Cardiac muscle cell (in vitro differentiated cells and primary cell): Measurements from ENCODE around the gene GDPD5. TPM values are rescaled to one million over a fixed set of nuclear protein-coding genes. Genes with fewer than 3 reads are reported as not detected.

ENCODE experiments used
- DNase-seq, 2 donors: peaks; one replicate each; pipeline versions ENCODE4 v3.0.0 to v3.0.0-alpha.2; 2010 to 2017; ENCODE audit warnings: low read depth in 1 of 2, low spot score in 1 of 2
- H3K27ac ChIP-seq: fragments of 200-600 bp; sonication (generic); 2 replicates; pipeline ENCODE4 v1.5.1; 2016
- H3K27me3 ChIP-seq: fragments of 200-600 bp; sonication (generic); 2 replicates; pipeline ENCODE4 v1.6.0; 2016; ENCODE audit warnings: control low read depth
- H3K36me3 ChIP-seq: fragments of 200-600 bp; sonication (generic); 2 replicates; pipeline ENCODE4 v1.5.1; 2016; ENCODE audit warnings: control low read depth
- H3K4me1 ChIP-seq: fragments of 200-600 bp; sonication (generic); 2 replicates; pipeline ENCODE4 v1.8.1; 2017; ENCODE audit warnings: low read depth, mild to moderate bottlenecking, mixed run types
- H3K4me3 ChIP-seq: fragments of 200-600 bp; sonication (generic); 2 replicates; pipeline ENCODE4 v1.5.1; 2016; ENCODE audit warnings: mild to moderate bottlenecking
- H3K9me3 ChIP-seq: fragments of 200-600 bp; sonication (generic); 2 replicates; pipeline ENCODE4 v1.5.1; 2017; ENCODE audit warnings: low read depth, mild to moderate bottlenecking, control low read depth
- polyA plus RNA-seq: library from polyadenylated mRNA; unstranded; fragments of >200 nt; fragmentation: Nextera tagmentation; extraction: Ambion mirVana; gene quantifications from 2 replicates; pipeline ENCODE4 v1.2.1, GENCODE V29; 2016
- total RNA-seq: library from RNA; depleted of rRNA; stranded (reverse); fragments of >200 nt; gene quantifications from 2 replicates; pipeline ENCODE4 v1.2.3, GENCODE V29; 2016
- TF ChIP-seq, protein P1 (sequence below): IDR thresholded peaks from 2 replicates; pipeline ENCODE4 v1.5.1; 2012; ENCODE audit warnings: low read depth, mild to moderate bottlenecking, low read length

The GDPD5 gene
- total and polyA plus RNA-seq, 2 experiments from 2014 or later = 6.6 to 19.4 TPM

GRCh38 chr11:75531325-75531724, 5.6 kb upstream of the GDPD5 start:
- H3K4me1 ChIP-seq = peaks cover 41% of the 10 kb centered on the region
- TF ChIP-seq, protein P1, sequence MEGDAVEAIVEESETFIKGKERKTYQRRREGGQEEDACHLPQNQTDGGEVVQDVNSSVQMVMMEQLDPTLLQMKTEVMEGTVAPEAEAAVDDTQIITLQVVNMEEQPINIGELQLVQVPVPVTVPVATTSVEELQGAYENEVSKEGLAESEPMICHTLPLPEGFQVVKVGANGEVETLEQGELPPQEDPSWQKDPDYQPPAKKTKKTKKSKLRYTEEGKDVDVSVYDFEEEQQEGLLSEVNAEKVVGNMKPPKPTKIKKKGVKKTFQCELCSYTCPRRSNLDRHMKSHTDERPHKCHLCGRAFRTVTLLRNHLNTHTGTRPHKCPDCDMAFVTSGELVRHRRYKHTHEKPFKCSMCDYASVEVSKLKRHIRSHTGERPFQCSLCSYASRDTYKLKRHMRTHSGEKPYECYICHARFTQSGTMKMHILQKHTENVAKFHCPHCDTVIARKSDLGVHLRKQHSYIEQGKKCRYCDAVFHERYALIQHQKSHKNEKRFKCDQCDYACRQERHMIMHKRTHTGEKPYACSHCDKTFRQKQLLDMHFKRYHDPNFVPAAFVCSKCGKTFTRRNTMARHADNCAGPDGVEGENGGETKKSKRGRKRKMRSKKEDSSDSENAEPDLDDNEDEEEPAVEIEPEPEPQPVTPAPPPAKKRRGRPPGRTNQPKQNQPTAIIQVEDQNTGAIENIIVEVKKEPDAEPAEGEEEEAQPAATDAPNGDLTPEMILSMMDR = no peak
- DNase-seq = no peak

DNA sequence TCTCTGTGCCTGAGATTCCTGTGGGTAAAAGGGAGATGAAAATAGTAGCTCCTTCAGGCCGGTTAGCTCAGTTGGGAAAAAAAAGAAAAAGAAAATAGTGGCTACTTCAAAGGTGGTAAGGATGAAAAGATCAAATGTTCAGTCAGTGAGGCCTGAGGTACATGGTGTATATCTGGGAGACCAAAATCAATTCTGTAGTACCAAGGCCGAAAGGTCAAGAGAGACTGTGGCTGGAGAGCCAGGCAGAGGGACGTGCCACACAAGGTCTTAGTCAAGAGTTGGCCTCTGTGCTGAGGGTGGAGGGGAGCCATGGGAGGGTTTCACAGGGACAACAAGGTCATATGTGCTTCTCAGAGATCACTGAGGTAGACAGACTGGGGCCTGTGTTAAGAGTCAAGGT, 4.8 kb upstream of the GDPD5 start:
- H3K4me1 ChIP-seq = peaks cover 41% of the 10 kb centered on the region
- H3K4me3 ChIP-seq = no peak overlapping the region
- H3K9me3 ChIP-seq = no peaks in the 10 kb centered on the region
- peak in 1 of 2 donors; percentile 40 for DNase-seq
- H3K36me3 ChIP-seq = no peaks in the 10 kb centered on the region
- no peaks in the 10 kb centered on the region for H3K27me3 ChIP-seq
- TF ChIP-seq, protein P1 = no peak
- H3K27ac ChIP-seq = peak overlapping the region; percentile 22

More at GRCh38 chr11:75531325-75531724, 5.6 kb upstream of the GDPD5 start:
- H3K4me3 ChIP-seq = no peak overlapping the region
- no peak overlapping the region for H3K27ac ChIP-seq
- H3K27me3 ChIP-seq = no peaks in the 10 kb centered on the region
- no peaks in the 10 kb centered on the region for H3K9me3 ChIP-seq
- H3K36me3 ChIP-seq = no peaks in the 10 kb centered on the region

- no peak for DNase-seq
- Histone ChIP-seq H3K36me3 (no peaks in the 10 kb centered on the region), H3K9me3 (no peaks in the 10 kb centered on the region), H3K4me3 (no peak overlapping the region), H3K27me3 (peaks cover 22% of the 10 kb centered on the region), H3K4me1 (peaks cover 26% of the 10 kb centered on the region), H3K27ac (peak overlapping the region; percentile 21)
- TF ChIP-seq, protein P1 = no peak
Measured at GRCh38 chr11:75527938-75528735, 2.4 kb upstream of the GDPD5 start.

GRCh38 chr11:75527130-75527529, 1.4 kb upstream of the GDPD5 start:
- no peak overlapping the region for H3K4me3 ChIP-seq
- H3K27ac ChIP-seq = no peak overlapping the region

DNA sequence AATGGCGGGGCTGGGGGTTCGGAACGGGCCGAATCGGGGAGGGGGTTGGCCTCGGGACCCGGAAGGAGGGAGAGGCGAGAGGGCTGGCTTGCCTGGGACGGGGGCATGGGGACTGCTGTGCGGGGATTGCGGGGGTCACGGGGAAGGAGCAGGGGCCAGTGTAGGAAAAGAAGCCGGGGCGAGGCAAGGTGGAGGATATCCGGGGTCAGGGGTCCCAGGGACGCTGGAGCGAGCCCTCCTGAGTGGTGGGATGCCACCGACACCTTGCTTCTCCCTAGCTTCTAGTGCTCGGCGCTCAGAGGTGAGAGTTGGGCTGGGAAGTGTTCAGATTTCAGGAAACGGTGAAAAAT, 426 bp upstream of the GDPD5 start:
- H3K9me3 ChIP-seq = no peaks in the 10 kb centered on the region
- H3K36me3 ChIP-seq = no peaks in the 10 kb centered on the region
- peak overlapping the region; percentile 68 for H3K4me3 ChIP-seq
- TF ChIP-seq, protein P1 = no peak
- DNase-seq = no peak
- H3K27me3 ChIP-seq = peaks cover 28% of the 10 kb centered on the region
- no peak overlapping the region for H3K27ac ChIP-seq
- H3K4me1 ChIP-seq = peaks cover 22% of the 10 kb centered on the region

More at GRCh38 chr11:75527130-75527529, 1.4 kb upstream of the GDPD5 start:
- Histone ChIP-seq H3K36me3 (no peaks in the 10 kb centered on the region), H3K9me3 (no peaks in the 10 kb centered on the region), H3K4me1 (peaks cover 25% of the 10 kb centered on the region), H3K27me3 (peaks cover 28% of the 10 kb centered on the region)
- TF ChIP-seq, protein P1 = no peak
- DNase-seq = no peak
